SK-N-SH (cell line): ENCODE measurements around the gene PIN1. TPM values are rescaled to one million over a fixed set of nuclear protein-coding genes. Genes with fewer than 3 reads are reported as not detected.

ENCODE experiments used
- CTCF ChIA-PET: fragments of 300-600, 350-600 bp; formaldehyde crosslinking; extraction: SDS; loops from one replicate; lab custom pipeline; 2021; lab: Yijun Ruan, JAX
- POLR2A ChIA-PET: fragments of 350-600 bp; sonication (Branson Sonifier 250); formaldehyde crosslinking; extraction: SDS; loops from one replicate; lab custom pipeline; 2020; ENCODE audit warnings: antibody characterized with exemption, inconsistent platforms; lab: Yijun Ruan, JAX
- DNase-seq: peaks from one replicate; pipeline ENCODE4 v3.0.0; 2012
- H2AFZ ChIP-seq: fragments of 200-600 bp; sonication (generic); 2 replicates; pipeline ENCODE4 v1.8.1; 2016; ENCODE audit warnings: antibody characterized with exemption, mild to moderate bottlenecking, low read depth
- H3F3A ChIP-seq: fragments of 200-600 bp; sonication (generic); replicated peaks from 2 replicates; pipeline ENCODE3; 2016; ENCODE audit warnings: antibody characterized with exemption, mild to moderate bottlenecking; ENCODE audit not compliant: insufficient read depth
- H3K27ac ChIP-seq, 2 experiments: fragments of 200-500 bp in 1 of 2; fragments of 200-600 bp in 1 of 2; sonication (Bioruptor generic) in 1 of 2; sonication (generic), shearing (Covaris generic) in 1 of 2; 2 replicates each; pipeline versions ENCODE4 v1.5.1 to v1.6.1; 2014 to 2016; ENCODE audit warnings: low read depth in 2 of 2, inconsistent platforms in 1 of 2, low read length in 1 of 2, mild to moderate bottlenecking in 1 of 2, mixed read lengths in 1 of 2
- H3K27me3 ChIP-seq: fragments of 200-600 bp; sonication (generic), shearing (Covaris generic); 2 replicates; pipeline ENCODE4 v1.6.1; 2016; ENCODE audit warnings: mixed run types; ENCODE audit not compliant: insufficient read depth
- H3K36me3 ChIP-seq, 2 experiments: fragments of 200-500 bp in 1 of 2; fragments of 200-600 bp in 1 of 2; sonication (Bioruptor generic) in 1 of 2; sonication (generic) in 1 of 2; replicated peaks in 1 of 2; 2 replicates each; pipeline versions ENCODE3 to v1.5.1; 2014 to 2016; ENCODE audit warnings: low read length in 1 of 2, mild to moderate bottlenecking in 1 of 2; ENCODE audit not compliant: insufficient read depth in 2 of 2, control insufficient read depth in 1 of 2
- H3K4me1 ChIP-seq, 2 experiments: fragments of 200-500 bp in 1 of 2; fragments of 200-600 bp in 1 of 2; sonication (Bioruptor generic) in 1 of 2; sonication (generic), shearing (Covaris generic) in 1 of 2; 2 replicates each; pipeline versions ENCODE4 v1.5.1 to v1.6.1; 2014 to 2016; ENCODE audit warnings: low read depth in 1 of 2, low read length in 1 of 2, mixed run types in 1 of 2; ENCODE audit not compliant: insufficient read depth in 2 of 2, control insufficient read depth in 1 of 2
- H3K4me2 ChIP-seq: fragments of 200-600 bp; sonication (generic), shearing (Covaris generic); 2 replicates; pipeline ENCODE4 v1.6.1; 2017; ENCODE audit warnings: mixed run types
- H3K4me3 ChIP-seq, 2 experiments: fragments of 200-500 bp in 1 of 2; fragments of 200-600 bp in 1 of 2; sonication (Bioruptor generic) in 1 of 2; sonication (generic), shearing (Covaris generic) in 1 of 2; 2 replicates each; pipeline versions ENCODE4 v1.5.1 to v1.8.1; 2014 to 2016; ENCODE audit warnings: low read depth in 2 of 2, inconsistent platforms in 1 of 2, low read length in 1 of 2, mild to moderate bottlenecking in 1 of 2, mixed read lengths in 1 of 2, moderate library complexity in 1 of 2
- H3K79me2 ChIP-seq: fragments of 200-600 bp; sonication (generic); 2 replicates; pipeline ENCODE4 v1.8.1; 2017; ENCODE audit warnings: mild to moderate bottlenecking; ENCODE audit not compliant: insufficient read depth
- H3K9ac ChIP-seq: fragments of 200-600 bp; sonication (generic); 2 replicates; pipeline ENCODE4 v1.6.1; 2017; ENCODE audit warnings: mixed run types
- H3K9me2 ChIP-seq: fragments of 200-600 bp; sonication (generic); 2 replicates; pipeline ENCODE4 v1.6.1; 2017; ENCODE audit warnings: mixed run types
- H3K9me3 ChIP-seq: fragments of 200-600 bp; sonication (generic); 2 replicates; pipeline ENCODE4 v1.6.1; 2017; ENCODE audit warnings: mixed run types, mild to moderate bottlenecking, moderate library complexity
- H4K20me1 ChIP-seq: fragments of 200-600 bp; sonication (generic); 2 replicates; pipeline ENCODE4 v1.6.1; 2017; ENCODE audit warnings: mild to moderate bottlenecking, mixed run types; ENCODE audit not compliant: insufficient read depth
- ELF1 ChIP-seq: IDR thresholded peaks from 2 replicates; pipeline ENCODE4 v1.4.0; 2012
- FOXM1 ChIP-seq: IDR thresholded peaks from 2 replicates; pipeline ENCODE4 v1.4.0; 2012; ENCODE audit warnings: low read depth, mild to moderate bottlenecking
- GATA2 ChIP-seq: sonication (generic); formaldehyde crosslinking; IDR thresholded peaks from 2 replicates; pipeline ENCODE4 v1.5.0; 2020; ENCODE audit warnings: mild to moderate bottlenecking, missing genetic modification reagents
- MAX ChIP-seq: IDR thresholded peaks from 2 replicates; pipeline ENCODE4 v1.4.0; 2012; ENCODE audit warnings: low read depth
- NFIC ChIP-seq: IDR thresholded peaks from 2 replicates; pipeline ENCODE4 v1.4.0; 2012; ENCODE audit warnings: borderline replicate concordance
- REST ChIP-seq: IDR thresholded peaks from 2 replicates; pipeline ENCODE4 v1.6.1; 2012; ENCODE audit warnings: mild to moderate bottlenecking, low read depth, low read length, moderate library complexity
- RFX5 ChIP-seq: IDR thresholded peaks from 2 replicates; pipeline ENCODE4 v1.6.1; 2012; ENCODE audit warnings: mild to moderate bottlenecking, improper control_type of control experiment, low read length
- SIN3A ChIP-seq: IDR thresholded peaks from 2 replicates; pipeline ENCODE4 v1.6.1; 2012; ENCODE audit warnings: low read depth, mild to moderate bottlenecking, low read length, moderate library complexity, borderline replicate concordance
- TCF12 ChIP-seq: IDR thresholded peaks from 2 replicates; pipeline ENCODE4 v1.4.0; 2012
- USF1 ChIP-seq: IDR thresholded peaks from 2 replicates; pipeline ENCODE4 v1.4.0; 2012; ENCODE audit warnings: low read depth, borderline replicate concordance
- ZBTB33 ChIP-seq: IDR thresholded peaks from 2 replicates; pipeline ENCODE4 v1.4.0; 2012; ENCODE audit warnings: low read depth, borderline replicate concordance
- WGBS: methylation state at CpG from one replicate; pipeline ENCODE4 v1.1.6; 2017; ENCODE audit warnings: low lambda C conversion rate; 5-methylcytosine and 5-hydroxymethylcytosine counted together
- polyA plus RNA-seq, 3 experiments: library from polyadenylated mRNA; depleted of rRNA; stranded (reverse); fragments of >200 nt; gene quantifications; 2 replicates each; pipeline ENCODE4 v1.2.3, GENCODE V29; 2012
- TF ChIP-seq, protein P1 (sequence below): fragments of 150-350 bp; IDR thresholded peaks from 2 replicates; pipeline ENCODE4 v1.6.1; 2017; ENCODE audit warnings: antibody characterized with exemption, low read length, low read depth, borderline replicate concordance

Gene PIN1
- polyA plus RNA-seq, 1 of the 3 experiments (the other 2 are of a cell fraction), result 148 TPM

DNA sequence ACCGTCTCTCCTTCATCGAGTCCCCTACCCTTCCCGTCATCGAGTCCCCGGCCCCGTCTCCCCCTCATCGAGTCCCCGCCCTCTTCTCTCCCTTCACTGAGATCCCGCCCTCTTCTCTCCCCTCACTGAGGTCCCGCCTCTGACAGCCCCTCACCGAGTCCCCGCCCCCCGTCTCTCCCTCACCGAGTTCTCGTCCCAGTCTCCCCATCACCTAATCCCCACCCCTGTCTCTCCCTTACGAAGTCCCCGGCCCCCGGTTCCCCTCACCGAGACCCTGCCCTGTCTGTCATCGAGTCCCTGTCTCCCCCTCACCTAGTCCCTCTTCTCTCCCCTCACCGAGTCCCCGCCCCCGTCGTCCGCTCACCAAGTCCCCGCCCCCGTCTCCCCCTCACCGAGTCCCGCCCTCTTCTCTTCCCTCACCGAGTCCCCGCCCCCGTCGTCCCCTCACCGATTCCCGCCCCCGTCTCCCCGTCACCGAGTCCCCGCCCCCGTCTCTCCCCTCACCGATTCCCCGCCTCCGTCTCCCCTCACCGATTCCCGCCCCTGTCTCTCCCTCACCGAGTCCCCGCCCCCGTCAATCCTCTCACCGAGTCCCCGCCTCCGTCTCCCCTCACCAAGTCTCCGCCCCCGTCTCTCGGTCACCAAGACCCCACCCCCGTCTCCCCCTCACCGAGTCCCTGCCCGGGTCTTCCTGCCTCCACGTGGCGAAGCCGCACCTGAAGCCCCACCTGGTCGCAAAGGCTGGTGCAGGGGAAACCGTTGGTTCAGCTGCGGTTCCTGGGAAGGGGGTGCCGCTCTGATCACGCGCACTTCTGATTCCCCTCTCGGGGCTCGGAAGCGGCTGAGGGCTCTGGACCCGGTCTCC, 42.7 kb upstream of the PIN1 start (continued):
- TF ChIP-seq TCF12, result no peak

DNA sequence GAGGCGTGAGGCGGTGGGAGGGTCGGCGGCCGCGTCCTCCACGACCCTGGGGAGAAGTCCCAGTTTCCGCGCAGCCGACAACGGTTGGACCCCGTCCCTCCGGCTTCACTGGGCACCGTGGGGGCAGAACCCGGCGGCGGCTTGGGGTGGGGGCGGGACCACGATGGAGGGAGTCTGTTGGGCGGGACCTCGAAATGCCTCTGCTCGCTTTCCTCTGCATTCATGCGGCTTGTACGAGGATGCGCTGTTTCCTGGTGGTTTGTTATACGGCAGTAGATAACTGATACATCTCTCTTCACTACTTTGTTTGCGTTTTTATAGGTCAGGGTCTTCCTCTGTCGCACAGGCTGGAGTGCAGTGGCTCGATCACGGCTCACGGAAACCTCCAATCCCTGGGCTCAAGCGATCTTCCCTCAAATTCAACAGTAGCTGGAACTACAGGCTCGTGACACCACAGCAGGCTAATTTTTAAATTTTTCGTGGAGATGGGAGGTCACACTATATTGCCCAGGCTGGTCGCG, 42.0 kb upstream of the PIN1 start:
- ChIA-PET CTCF (interaction anchor here (1.2 to 2.0 kb wide), 3 partner anchors 11 to 588 kb away, joined by 4 to 20 read pairs (median 5); no protein-coding TSS in a partner anchor), POLR2A (interaction anchor here (1.2 kb wide), 1 partner anchor 171 kb away, joined by 5 read pairs; no protein-coding TSS in a partner anchor)
- peak overlapping the region; percentile 81 for H3K4me2 ChIP-seq
- H3K9me2 ChIP-seq, result no peaks in the 10 kb centered on the region
- 56% methylated on average over 16 of the region's 36 CpGs for WGBS
- no peaks in the 10 kb centered on the region for H3K79me2 ChIP-seq
- H4K20me1 ChIP-seq, result no peaks in the 10 kb centered on the region
- peak; percentile 3; the same call in 1 of the 2 replicates for TF ChIP-seq MAX
- TF ChIP-seq USF1, result no peak
- peak overlapping the region; percentile 69 to 72; a peak in 3 of 4 replicates for H3K27ac ChIP-seq
- H3K4me1 ChIP-seq, result peaks cover 3 to 4% of the 10 kb centered on the region in 2 experiments; a peak in 1 of 4 replicates
- H3K27me3 ChIP-seq, result no peaks in the 10 kb centered on the region
- H2AFZ ChIP-seq, result peak overlapping the region; percentile 100; the same call in 1 of the 2 replicates
- no peaks in the 10 kb centered on the region for H3F3A ChIP-seq
- DNase-seq, result no peak
- peak overlapping the region; percentile 62 to 94 for H3K4me3 ChIP-seq
- H3K9ac ChIP-seq, result peak overlapping the region; percentile 63; the same call in 1 of the 2 replicates
- H3K9me3 ChIP-seq, result no peaks in the 10 kb centered on the region
- H3K36me3 ChIP-seq, result no peaks in the 10 kb centered on the region

DNA sequence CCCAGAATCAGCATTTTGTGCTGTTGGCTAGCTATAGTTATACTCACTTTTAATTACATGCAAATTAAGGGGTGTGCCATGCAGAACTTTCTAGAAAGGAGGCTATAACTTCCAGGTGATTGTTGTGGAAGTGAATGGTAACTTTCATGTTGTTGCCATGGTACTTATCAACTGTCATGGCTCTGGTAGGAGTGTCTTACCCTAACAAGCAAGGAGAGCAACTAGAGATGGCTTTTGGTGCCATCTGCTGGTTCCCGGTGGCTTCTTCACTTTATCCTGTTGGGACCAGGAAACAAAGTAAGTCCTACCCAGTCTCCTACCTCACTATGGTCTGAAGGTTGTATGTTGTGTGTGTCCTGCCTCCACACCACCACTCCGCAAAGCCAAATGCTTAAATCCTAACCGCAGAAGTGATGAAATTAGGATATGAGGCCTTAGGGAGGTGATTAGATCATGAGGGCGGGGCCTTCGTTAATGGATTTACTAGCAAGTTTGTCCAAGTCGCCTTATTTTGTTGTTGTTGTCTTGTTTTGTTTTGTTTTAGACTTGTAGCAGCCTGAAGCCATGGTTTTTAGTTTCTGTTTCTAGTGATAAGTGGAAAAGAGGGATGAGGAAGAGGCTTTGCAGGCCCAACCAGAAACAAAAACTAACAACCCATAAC, 38.9 kb upstream of the PIN1 start:
- no peak overlapping the region; a peak in 2 of 4 replicates for H3K27ac ChIP-seq
- no peak overlapping the region for H3K4me2 ChIP-seq
- POLR2A ChIA-PET, result interaction anchor here (0.7 kb wide), 1 partner anchor 171 kb away, joined by 3 read pairs; no protein-coding TSS in a partner anchor
- no peak for TF ChIP-seq FOXM1
- no peak for TF ChIP-seq MAX
- no peak for TF ChIP-seq REST
- TF ChIP-seq, protein P1, sequence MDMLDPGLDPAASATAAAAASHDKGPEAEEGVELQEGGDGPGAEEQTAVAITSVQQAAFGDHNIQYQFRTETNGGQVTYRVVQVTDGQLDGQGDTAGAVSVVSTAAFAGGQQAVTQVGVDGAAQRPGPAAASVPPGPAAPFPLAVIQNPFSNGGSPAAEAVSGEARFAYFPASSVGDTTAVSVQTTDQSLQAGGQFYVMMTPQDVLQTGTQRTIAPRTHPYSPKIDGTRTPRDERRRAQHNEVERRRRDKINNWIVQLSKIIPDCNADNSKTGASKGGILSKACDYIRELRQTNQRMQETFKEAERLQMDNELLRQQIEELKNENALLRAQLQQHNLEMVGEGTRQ, result no peak
- TF ChIP-seq NFIC, result no peak
- 0 out of 2 replicates have a peak, but pooled peaks have one; percentile 30 for TF ChIP-seq SIN3A
- TF ChIP-seq GATA2 (CRISPR knock-in tag), result no peak
- 0 out of 2 replicates have a peak, but pooled peaks have one; percentile 27 for TF ChIP-seq RFX5
- TF ChIP-seq ZBTB33, result no peak
- TF ChIP-seq ELF1, result no peak

More for the DNA sequence above, 38.9 kb upstream of the PIN1 start:
- Histone ChIP-seq H3K79me2 (no peaks in the 10 kb centered on the region), H4K20me1 (no peaks in the 10 kb centered on the region), H3K36me3 (no peaks in the 10 kb centered on the region), H3K9ac (no peak overlapping the region), H3F3A (no peaks in the 10 kb centered on the region), H3K9me2 (no peaks in the 10 kb centered on the region), H2AFZ (peak overlapping the region; percentile 93), H3K4me3 (peak overlapping the region in 1 of 2 experiments; percentile 2; a peak in 1 of 4 replicates), H3K27me3 (no peaks in the 10 kb centered on the region), H3K9me3 (no peaks in the 10 kb centered on the region), H3K4me1 (peaks cover under 1% of the 10 kb centered on the region in 2 experiments; a peak in 1 of 4 replicates)
- WGBS, result 59% methylated on average over 5 of the region's 6 CpGs
- CTCF ChIA-PET, result interaction anchor here (0.7 to 3.7 kb wide), 23 partner anchors 10 to 591 kb away, joined by 3 to 30 read pairs (median 5); partner anchors contain the start of genes ZNF121, ZNF266, ZNF561 and ZNF846
- peak; percentile 76 for DNase-seq
